Activated T-cell treated with anti-CD3 and anti-CD28 coated beads, Interleukin-2, amount 50 U/mL, for 4 hours (primary cell): Measurements from ENCODE around the gene KCTD15. TPM values are rescaled to one million over a fixed set of nuclear protein-coding genes. Genes with fewer than 3 reads are reported as not detected.

ENCODE experiments used
- ATAC-seq, 2 donors: fragments of 200-7000 bp; cut with Tn5 transposase; one replicate each; pipeline ENCODE4 v1.10.0; 2021
- DNase-seq: peaks from one replicate; pipeline ENCODE4 v3.0.0-alpha.2; 2020
- H3K27me3 Mint-ChIP-seq: one replicate; pipeline ENCODE4 v1.8.0; 2021; ENCODE audit warnings: low read depth, mixed read lengths
- H3K36me3 Mint-ChIP-seq: one replicate; pipeline ENCODE4 v1.8.0; 2022; ENCODE audit warnings: mixed read lengths; ENCODE audit not compliant: insufficient read depth
- H3K4me1 Mint-ChIP-seq: one replicate; pipeline ENCODE4 v1.8.0; 2021; ENCODE audit warnings: low read depth, mixed read lengths
- H3K4me3 Mint-ChIP-seq: one replicate; pipeline ENCODE4 v1.8.0; 2021; ENCODE audit warnings: mild to moderate bottlenecking, moderate library complexity, mixed read lengths
- H3K9me3 Mint-ChIP-seq: one replicate; pipeline ENCODE4 v1.8.0; 2021; ENCODE audit warnings: mixed read lengths
- total RNA-seq, 3 donors: library from RNA; stranded (reverse); gene quantifications; one replicate each; pipeline ENCODE4 v1.2.1, GENCODE V29; 2021

Gene KCTD15
- total RNA-seq = 10 to 100 TPM in 2 of 3 donors, 1 to 10 TPM in 1; 8.0 to 19.8 (median 11.8) TPM

GRCh38 chr19:33796164-33796875 lies at the start of gene KCTD15:
Gene KCTD15 (plus strand): TSS chr19:33796870. CDS start chr19:33800455, 3,585 bp downstream.
- peak within 1 kb of the TSS; percentile 79 for H3K4me3 Mint-ChIP-seq
- no peaks in the 10 kb centered on the region for H3K36me3 Mint-ChIP-seq
- DNase-seq (no peak), ATAC-seq (peak; percentile 38 to 46)
- H3K27me3 Mint-ChIP-seq = peaks cover 41% of the 10 kb centered on the region
- H3K4me1 Mint-ChIP-seq = peaks cover 3% of the 10 kb centered on the region
- no peaks in the 10 kb centered on the region for H3K9me3 Mint-ChIP-seq

- peaks cover 7% of the 10 kb centered on the region for H3K27me3 Mint-ChIP-seq
- no peaks in the 10 kb centered on the region for H3K9me3 Mint-ChIP-seq
- DNase-seq (no peak), ATAC-seq (no peak)
- no peaks in the 10 kb centered on the region for H3K36me3 Mint-ChIP-seq
- no peak overlapping the region for H3K4me3 Mint-ChIP-seq
- no peaks in the 10 kb centered on the region for H3K4me1 Mint-ChIP-seq
Observed at GRCh38 chr19:33747273-33747672, 49.4 kb upstream of the KCTD15 start.

- Mint-ChIP-seq H3K4me3 (no peak overlapping the region), H3K36me3 (no peaks in the 10 kb centered on the region), H3K4me1 (no peaks in the 10 kb centered on the region), H3K9me3 (no peaks in the 10 kb centered on the region), H3K27me3 (peaks cover 7% of the 10 kb centered on the region)
- no peak for ATAC-seq
- no peak for DNase-seq
Observed at GRCh38 chr19:33748231-33748630, 48.4 kb upstream of the KCTD15 start.

GRCh38 chr19:33749016-33749415 lies 47.7 kb upstream of the KCTD15 start:
- ATAC-seq = no peak

GRCh38 chr19:33749619-33750175 lies 47.0 kb upstream of the KCTD15 start:
- H3K9me3 Mint-ChIP-seq = no peaks in the 10 kb centered on the region
- H3K27me3 Mint-ChIP-seq = peaks cover 7% of the 10 kb centered on the region
- ATAC-seq = no peak
- H3K36me3 Mint-ChIP-seq = no peaks in the 10 kb centered on the region
- H3K4me1 Mint-ChIP-seq = no peaks in the 10 kb centered on the region
- DNase-seq = no peak
- H3K4me3 Mint-ChIP-seq = no peak overlapping the region

More at GRCh38 chr19:33749016-33749415, 47.7 kb upstream of the KCTD15 start:
- no peak overlapping the region for H3K4me3 Mint-ChIP-seq
- H3K9me3 Mint-ChIP-seq = no peaks in the 10 kb centered on the region
- no peaks in the 10 kb centered on the region for H3K4me1 Mint-ChIP-seq
- no peaks in the 10 kb centered on the region for H3K36me3 Mint-ChIP-seq
- peaks cover 7% of the 10 kb centered on the region for H3K27me3 Mint-ChIP-seq
- no peak for DNase-seq

- no peak for ATAC-seq
- no peaks in the 10 kb centered on the region for H3K36me3 Mint-ChIP-seq
- no peak overlapping the region for H3K4me3 Mint-ChIP-seq
- no peaks in the 10 kb centered on the region for H3K9me3 Mint-ChIP-seq
- peaks cover 10% of the 10 kb centered on the region for H3K27me3 Mint-ChIP-seq
- no peaks in the 10 kb centered on the region for H3K4me1 Mint-ChIP-seq
- DNase-seq = no peak
Observed at GRCh38 chr19:33750587-33751435, 45.9 kb upstream of the KCTD15 start.

GRCh38 chr19:33751436-33751770 lies 45.3 kb upstream of the KCTD15 start:
- no peaks in the 10 kb centered on the region for H3K4me1 Mint-ChIP-seq
- ATAC-seq (no peak), DNase-seq (no peak)
- H3K27me3 Mint-ChIP-seq = peaks cover 10% of the 10 kb centered on the region
- no peak overlapping the region for H3K4me3 Mint-ChIP-seq
- H3K36me3 Mint-ChIP-seq = no peaks in the 10 kb centered on the region
- no peaks in the 10 kb centered on the region for H3K9me3 Mint-ChIP-seq

GRCh38 chr19:33752018-33752800 lies 44.5 kb upstream of the KCTD15 start:
- no peaks in the 10 kb centered on the region for H3K9me3 Mint-ChIP-seq
- no peak overlapping the region for H3K4me3 Mint-ChIP-seq
- DNase-seq (no peak), ATAC-seq (no peak)
- peaks cover 12% of the 10 kb centered on the region for H3K27me3 Mint-ChIP-seq
- H3K36me3 Mint-ChIP-seq = no peaks in the 10 kb centered on the region
- no peaks in the 10 kb centered on the region for H3K4me1 Mint-ChIP-seq

GRCh38 chr19:33752945-33753344 lies 43.7 kb upstream of the KCTD15 start:
- no peaks in the 10 kb centered on the region for H3K36me3 Mint-ChIP-seq
- no peaks in the 10 kb centered on the region for H3K9me3 Mint-ChIP-seq
- no peak overlapping the region for H3K4me3 Mint-ChIP-seq
- DNase-seq (no peak), ATAC-seq (no peak)
- H3K27me3 Mint-ChIP-seq = peaks cover 6% of the 10 kb centered on the region
- no peaks in the 10 kb centered on the region for H3K4me1 Mint-ChIP-seq

- H3K27me3 Mint-ChIP-seq = peaks cover 6% of the 10 kb centered on the region
- no peaks in the 10 kb centered on the region for H3K4me1 Mint-ChIP-seq
- ATAC-seq = no peak
- no peak for DNase-seq
- no peaks in the 10 kb centered on the region for H3K36me3 Mint-ChIP-seq
- H3K9me3 Mint-ChIP-seq = no peaks in the 10 kb centered on the region
- H3K4me3 Mint-ChIP-seq = no peak overlapping the region
Observed at GRCh38 chr19:33754361-33754760, 42.3 kb upstream of the KCTD15 start.

- ATAC-seq (no peak), DNase-seq (no peak)
- Mint-ChIP-seq H3K36me3 (no peaks in the 10 kb centered on the region), H3K27me3 (peaks cover 9% of the 10 kb centered on the region), H3K9me3 (no peaks in the 10 kb centered on the region), H3K4me3 (no peak overlapping the region), H3K4me1 (no peaks in the 10 kb centered on the region)
Observed at GRCh38 chr19:33755099-33756035, 41.3 kb upstream of the KCTD15 start.

- no peak overlapping the region for H3K4me3 Mint-ChIP-seq
- DNase-seq (no peak), ATAC-seq (no peak)
- H3K9me3 Mint-ChIP-seq = no peaks in the 10 kb centered on the region
- H3K4me1 Mint-ChIP-seq = no peaks in the 10 kb centered on the region
- no peaks in the 10 kb centered on the region for H3K36me3 Mint-ChIP-seq
- H3K27me3 Mint-ChIP-seq = peaks cover 9% of the 10 kb centered on the region
Observed at GRCh38 chr19:33756177-33756576, 40.5 kb upstream of the KCTD15 start.

- DNase-seq = no peak
- ATAC-seq = no peak
- Mint-ChIP-seq H3K36me3 (no peaks in the 10 kb centered on the region), H3K4me3 (no peak overlapping the region), H3K27me3 (peaks cover 9% of the 10 kb centered on the region), H3K4me1 (no peaks in the 10 kb centered on the region), H3K9me3 (no peaks in the 10 kb centered on the region)
Observed at GRCh38 chr19:33758541-33759013, 38.1 kb upstream of the KCTD15 start.
